Measurements from ENCODE around the gene MSL3. TPM values are rescaled to one million over a fixed set of nuclear protein-coding genes. Genes with fewer than 3 reads are reported as not detected.
A peak's percentile ranks its signal among the peaks of the same experiment; 100 is the strongest.

MSL3 gene, protein sequence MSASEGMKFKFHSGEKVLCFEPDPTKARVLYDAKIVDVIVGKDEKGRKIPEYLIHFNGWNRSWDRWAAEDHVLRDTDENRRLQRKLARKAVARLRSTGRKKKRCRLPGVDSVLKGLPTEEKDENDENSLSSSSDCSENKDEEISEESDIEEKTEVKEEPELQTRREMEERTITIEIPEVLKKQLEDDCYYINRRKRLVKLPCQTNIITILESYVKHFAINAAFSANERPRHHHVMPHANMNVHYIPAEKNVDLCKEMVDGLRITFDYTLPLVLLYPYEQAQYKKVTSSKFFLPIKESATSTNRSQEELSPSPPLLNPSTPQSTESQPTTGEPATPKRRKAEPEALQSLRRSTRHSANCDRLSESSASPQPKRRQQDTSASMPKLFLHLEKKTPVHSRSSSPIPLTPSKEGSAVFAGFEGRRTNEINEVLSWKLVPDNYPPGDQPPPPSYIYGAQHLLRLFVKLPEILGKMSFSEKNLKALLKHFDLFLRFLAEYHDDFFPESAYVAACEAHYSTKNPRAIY
- 10 to 100 TPM; 69.1 to 72.4 TPM for total RNA-seq

DNA sequence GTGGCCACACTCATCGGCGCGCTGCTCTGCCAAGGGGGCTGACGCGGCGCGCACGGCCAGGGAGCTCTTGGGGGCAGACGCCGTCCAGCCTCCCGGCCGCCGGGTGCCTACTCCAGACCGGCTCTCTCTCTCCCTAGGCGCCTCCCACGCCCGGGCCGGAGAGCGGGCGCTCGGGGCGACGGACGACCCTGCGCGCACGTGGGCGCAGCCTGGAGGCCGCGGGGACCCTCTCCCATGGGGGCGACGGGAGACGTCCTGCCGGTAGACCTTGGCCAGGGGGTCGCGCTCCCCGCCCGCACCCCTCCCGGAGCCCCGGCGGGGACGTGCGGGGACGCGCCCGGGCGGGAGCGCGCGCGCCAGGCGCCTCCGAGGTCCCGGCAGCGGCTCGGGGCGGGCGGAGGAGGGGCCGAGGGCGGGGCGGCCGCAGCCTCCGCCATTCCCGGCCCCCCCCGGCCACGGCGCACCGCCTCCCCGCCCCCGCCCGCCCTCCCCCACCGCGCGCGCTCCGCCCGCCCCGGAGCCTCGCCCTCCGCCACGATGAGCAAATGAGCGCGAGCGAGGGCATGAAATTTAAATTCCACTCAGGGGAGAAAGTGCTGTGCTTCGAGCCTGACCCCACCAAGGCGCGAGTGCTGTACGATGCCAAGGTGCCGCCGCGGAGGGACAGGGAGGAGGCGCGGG, at the start of gene MSL3:
MSL3 (plus strand) TSS at position 519 of the 681 bp plus-strand sequence; CDS start at position 546, 27 bp downstream.
- no peaks in the 10 kb centered on the region for H3K27me3 Mint-ChIP-seq (ENCODE audit: low read depth)
- peak; percentile 23 for DNase-seq
- peaks cover 26% of the 10 kb centered on the region for H3K36me3 Mint-ChIP-seq (ENCODE audit: low read depth)
- CTCF ChIA-PET, result interaction anchor here (0.7 to 2.0 kb wide), 4 partner anchors 10 to 17 kb away, joined by 4 to 10 read pairs (median 4); no protein-coding TSS in a partner anchor
- intact Hi-C loops (cut with micrococcal nuclease), result loop anchor here (1.0 kb wide), 1 partner anchor 12 kb away; no protein-coding TSS in a partner anchor
- peak within 1 kb of the TSS; percentile 94 for H3K4me3 Mint-ChIP-seq
- peaks cover 16% of the 10 kb centered on the region for H3K4me1 Mint-ChIP-seq (ENCODE audit: low read depth)
- H3K27ac Mint-ChIP-seq, result peak within 1 kb of the TSS; percentile 100
- H3K9me3 Mint-ChIP-seq, result no peaks in the 10 kb centered on the region

DNA sequence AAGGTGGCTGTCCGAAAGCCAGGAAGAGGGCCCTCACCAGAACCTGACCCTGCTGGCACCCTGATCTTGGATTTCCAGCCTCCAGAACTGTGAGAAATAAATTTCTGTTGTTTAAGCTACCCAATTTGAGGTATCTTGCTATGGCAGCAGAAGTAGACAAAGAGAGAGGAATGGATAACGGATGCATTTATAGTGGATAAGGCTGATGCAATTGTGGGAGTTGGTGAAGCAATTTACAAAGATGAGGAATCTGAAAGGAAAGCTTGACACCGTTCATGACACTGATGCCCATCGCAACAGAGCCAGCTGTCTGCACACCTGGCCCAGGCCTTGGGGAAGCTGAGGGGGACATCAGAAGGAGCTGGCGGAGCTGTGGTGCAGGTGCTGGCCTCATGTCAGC, 35.7 kb upstream of the MSL3 start:
- Mint-ChIP-seq H3K36me3 (ENCODE audit: low read depth) (no peaks in the 10 kb centered on the region), H3K27me3 (ENCODE audit: low read depth) (no peaks in the 10 kb centered on the region), H3K9me3 (no peaks in the 10 kb centered on the region), H3K4me3 (no peak overlapping the region), H3K4me1 (ENCODE audit: low read depth) (no peaks in the 10 kb centered on the region), H3K27ac (no peak overlapping the region)
- intact Hi-C loops (cut with micrococcal nuclease), result loop anchor here (2.0 kb wide), 1 partner anchor 1048 kb away; no protein-coding TSS in a partner anchor
- DNase-seq, result no peak
- CTCF ChIA-PET, result interaction anchor here (0.7 kb wide), 1 partner anchor 65 kb away, joined by 4 read pairs; no protein-coding TSS in a partner anchor

DNA sequence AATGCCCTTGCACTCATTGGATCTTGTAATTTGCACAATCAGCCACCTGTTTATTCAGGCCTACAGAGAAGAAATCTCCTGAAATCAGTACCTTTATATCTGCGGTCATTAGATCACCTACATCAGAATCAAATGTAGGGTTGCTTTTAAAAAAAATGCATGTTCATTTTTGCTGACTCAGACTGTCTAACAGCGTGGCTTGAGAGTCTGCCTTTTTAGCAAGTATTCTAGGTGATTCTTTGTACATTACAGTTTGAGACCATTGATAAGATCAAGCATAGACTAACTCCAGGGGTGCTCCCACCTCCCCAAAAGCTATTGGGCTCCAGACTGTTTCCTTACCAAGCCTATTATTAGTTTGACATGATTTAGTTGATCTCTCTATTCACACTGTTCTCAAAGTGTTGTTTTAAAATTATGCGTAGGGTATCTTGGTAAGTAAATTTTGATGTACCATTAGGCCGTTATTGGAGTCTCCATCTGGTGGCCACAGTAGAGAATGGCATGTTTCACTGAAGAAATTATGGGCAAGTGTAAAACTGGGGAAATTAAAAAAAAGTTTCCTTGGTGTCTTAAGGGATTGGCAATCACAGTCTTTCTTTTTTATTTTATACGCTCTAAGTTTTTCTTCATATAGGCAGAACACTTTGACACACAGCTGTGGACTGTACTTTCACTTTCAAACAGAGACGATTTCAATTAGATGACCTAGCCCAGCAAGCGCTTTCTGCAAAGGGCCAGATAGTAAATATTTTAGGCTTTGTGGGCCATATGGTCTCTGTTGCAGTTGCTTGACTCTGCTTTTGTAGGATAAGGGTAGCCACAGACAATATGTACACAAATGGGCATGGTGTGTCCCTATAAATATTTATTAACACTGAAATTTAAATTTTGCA, 33.7 kb upstream of the MSL3 start:
- Mint-ChIP-seq H3K27me3 (ENCODE audit: low read depth) (no peaks in the 10 kb centered on the region), H3K9me3 (no peaks in the 10 kb centered on the region), H3K27ac (no peak overlapping the region), H3K36me3 (ENCODE audit: low read depth) (no peaks in the 10 kb centered on the region), H3K4me3 (no peak overlapping the region), H3K4me1 (ENCODE audit: low read depth) (no peaks in the 10 kb centered on the region)
- peak; percentile 19 for DNase-seq
- intact Hi-C loops (cut with micrococcal nuclease), result loop anchor here (1.0 kb wide), 4 partner anchors 46 to 580 kb away; no protein-coding TSS in a partner anchor
- CTCF ChIA-PET, result interaction anchor here (0.7 to 1.9 kb wide), 5 partner anchors 50 to 842 kb away, joined by 3 to 6 read pairs (median 4); no protein-coding TSS in a partner anchor

DNA sequence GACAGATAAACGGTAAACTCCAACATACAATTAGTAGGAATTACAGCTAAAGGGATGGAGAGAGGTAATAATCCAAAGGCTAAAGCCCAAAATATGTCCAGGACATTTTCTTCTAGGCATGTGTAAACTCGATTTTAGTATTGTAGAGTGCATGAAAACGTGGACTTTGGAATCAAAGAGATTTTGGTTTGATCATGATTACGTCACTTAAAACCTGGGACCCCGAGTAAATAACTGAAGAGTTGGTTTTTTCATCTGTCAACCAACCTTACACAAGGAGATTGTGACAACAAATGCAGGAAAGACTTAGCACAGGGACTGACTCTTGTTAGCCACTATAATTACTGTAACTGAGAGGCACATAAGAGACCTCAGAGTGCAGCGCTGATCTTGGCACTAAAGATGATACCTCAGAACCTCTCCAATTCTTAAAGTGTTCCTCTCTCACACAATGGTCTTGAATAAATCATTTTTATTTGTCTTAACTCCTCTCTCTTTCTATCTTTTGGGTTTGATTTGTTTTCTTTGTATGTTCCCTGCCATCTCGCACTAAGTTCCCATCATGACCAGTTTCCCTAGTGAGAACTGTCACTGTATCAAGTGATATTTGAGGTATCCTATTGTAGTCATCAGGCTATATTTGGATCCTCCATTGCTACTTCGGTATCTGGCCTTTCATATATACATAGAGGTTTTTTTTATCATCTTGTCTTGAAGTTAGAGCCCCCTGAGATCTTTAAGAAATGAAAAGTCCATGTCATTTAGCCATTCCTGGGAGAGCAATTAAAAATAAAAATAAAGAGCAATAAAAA, 32.2 kb upstream of the MSL3 start:
- intact Hi-C loops (cut with micrococcal nuclease), result no loop called here
- no peaks in the 10 kb centered on the region for H3K27me3 Mint-ChIP-seq (ENCODE audit: low read depth)

GRCh38 chrX:11728556-11728955, 29.5 kb upstream of the MSL3 start:
- CTCF ChIA-PET, result no interaction called here
- Mint-ChIP-seq H3K4me1 (ENCODE audit: low read depth) (no peaks in the 10 kb centered on the region), H3K4me3 (no peak overlapping the region), H3K27me3 (ENCODE audit: low read depth) (no peaks in the 10 kb centered on the region), H3K36me3 (ENCODE audit: low read depth) (no peaks in the 10 kb centered on the region), H3K9me3 (no peaks in the 10 kb centered on the region), H3K27ac (no peak overlapping the region)
- intact Hi-C loops (cut with micrococcal nuclease), result no loop called here
- no peak for DNase-seq

More for the DNA sequence above, 32.2 kb upstream of the MSL3 start:
- DNase-seq, result no peak
- Mint-ChIP-seq H3K4me1 (ENCODE audit: low read depth) (no peaks in the 10 kb centered on the region), H3K9me3 (no peaks in the 10 kb centered on the region), H3K4me3 (no peak overlapping the region), H3K36me3 (ENCODE audit: low read depth) (no peaks in the 10 kb centered on the region), H3K27ac (no peak overlapping the region)
- CTCF ChIA-PET, result interaction anchor here (1.3 to 1.9 kb wide), 2 partner anchors 186 to 190 kb away, joined by 4 to 6 read pairs; no protein-coding TSS in a partner anchor

DNA sequence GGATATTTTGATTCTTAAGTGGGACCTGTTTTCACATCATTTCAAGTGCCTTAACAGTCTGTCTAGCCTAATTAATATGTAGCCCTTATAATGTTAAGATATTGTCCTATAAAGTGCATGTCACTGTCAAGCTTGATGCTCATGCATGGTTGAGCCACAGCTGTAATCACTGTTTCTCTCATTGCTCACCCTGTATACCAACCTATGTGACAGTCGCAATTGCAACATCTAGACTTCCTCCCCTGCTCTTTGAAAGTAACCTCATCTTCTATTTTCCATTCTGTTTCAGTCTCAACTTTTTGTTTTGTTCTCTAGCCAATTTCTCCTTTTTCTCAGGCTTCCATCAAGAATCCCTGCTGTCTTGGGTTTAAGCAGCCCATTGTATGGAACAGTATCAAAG, 24.4 kb upstream of the MSL3 start:
- DNase-seq, result no peak
- H3K36me3 Mint-ChIP-seq (ENCODE audit: low read depth), result no peaks in the 10 kb centered on the region
- intact Hi-C loops (cut with micrococcal nuclease), result no loop called here

GRCh38 chrX:11739776-11740175, 18.3 kb upstream of the MSL3 start:
- no peak for DNase-seq
- H3K4me3 Mint-ChIP-seq, result no peak overlapping the region
- intact Hi-C loops (cut with micrococcal nuclease), result no loop called here
- H3K4me1 Mint-ChIP-seq (ENCODE audit: low read depth), result peaks cover 4% of the 10 kb centered on the region
- no peak overlapping the region for H3K27ac Mint-ChIP-seq
- H3K36me3 Mint-ChIP-seq (ENCODE audit: low read depth), result no peaks in the 10 kb centered on the region
- CTCF ChIA-PET, result interaction anchor here (0.7 to 1.3 kb wide), 2 partner anchors 16 to 24 kb away, joined by 3 read pairs; no protein-coding TSS in a partner anchor
- no peaks in the 10 kb centered on the region for H3K27me3 Mint-ChIP-seq (ENCODE audit: low read depth)
- no peaks in the 10 kb centered on the region for H3K9me3 Mint-ChIP-seq

More for the DNA sequence above, 24.4 kb upstream of the MSL3 start:
- Mint-ChIP-seq H3K27ac (no peak overlapping the region), H3K27me3 (ENCODE audit: low read depth) (no peaks in the 10 kb centered on the region), H3K4me3 (no peak overlapping the region), H3K4me1 (ENCODE audit: low read depth) (no peaks in the 10 kb centered on the region), H3K9me3 (no peaks in the 10 kb centered on the region)
- CTCF ChIA-PET, result no interaction called here

GRCh38 chrX:11740794-11741193, 17.2 kb upstream of the MSL3 start:
- intact Hi-C loops (cut with micrococcal nuclease), result no loop called here
- DNase-seq, result no peak
- no peaks in the 10 kb centered on the region for H3K9me3 Mint-ChIP-seq
- H3K27me3 Mint-ChIP-seq (ENCODE audit: low read depth), result no peaks in the 10 kb centered on the region
- H3K4me1 Mint-ChIP-seq (ENCODE audit: low read depth), result peaks cover 4% of the 10 kb centered on the region
- no peak overlapping the region for H3K27ac Mint-ChIP-seq
- H3K4me3 Mint-ChIP-seq, result no peak overlapping the region
- CTCF ChIA-PET, result no interaction called here
- no peaks in the 10 kb centered on the region for H3K36me3 Mint-ChIP-seq (ENCODE audit: low read depth)

DNA sequence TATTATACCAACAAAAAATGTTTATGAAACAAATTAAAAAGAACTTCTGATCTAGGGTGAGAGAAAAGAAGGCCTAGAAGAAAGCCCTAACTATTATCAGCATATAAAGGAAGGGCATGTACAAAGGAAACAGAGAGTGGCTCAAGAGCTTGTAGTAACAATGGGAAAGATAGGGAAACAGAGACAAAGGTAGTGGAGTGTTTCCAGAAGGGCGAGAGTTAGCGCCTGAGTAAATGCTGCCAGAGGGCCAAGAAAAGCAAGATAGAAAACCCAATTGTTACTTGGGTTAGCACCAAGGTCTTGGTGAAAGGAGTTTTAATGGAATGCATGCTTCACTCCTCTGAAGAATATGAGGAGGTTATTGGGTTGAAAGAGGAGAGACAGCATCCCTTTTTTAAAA, 16.5 kb upstream of the MSL3 start:
- no peak overlapping the region for H3K27ac Mint-ChIP-seq
- intact Hi-C loops (cut with micrococcal nuclease), result no loop called here

GRCh38 chrX:11745881-11746280, 12.2 kb upstream of the MSL3 start:
- H3K4me3 Mint-ChIP-seq, result no peak overlapping the region
- no peaks in the 10 kb centered on the region for H3K36me3 Mint-ChIP-seq (ENCODE audit: low read depth)
- no peaks in the 10 kb centered on the region for H3K27me3 Mint-ChIP-seq (ENCODE audit: low read depth)
- DNase-seq, result no peak
- intact Hi-C loops (cut with micrococcal nuclease), result no loop called here
- no peak overlapping the region for H3K27ac Mint-ChIP-seq
- CTCF ChIA-PET, result no interaction called here
- H3K4me1 Mint-ChIP-seq (ENCODE audit: low read depth), result peaks cover 4% of the 10 kb centered on the region
- no peaks in the 10 kb centered on the region for H3K9me3 Mint-ChIP-seq

More for the DNA sequence above, 16.5 kb upstream of the MSL3 start:
- no peak overlapping the region for H3K4me3 Mint-ChIP-seq
- CTCF ChIA-PET, result no interaction called here
- no peaks in the 10 kb centered on the region for H3K27me3 Mint-ChIP-seq (ENCODE audit: low read depth)
- peaks cover 4% of the 10 kb centered on the region for H3K4me1 Mint-ChIP-seq (ENCODE audit: low read depth)
- H3K9me3 Mint-ChIP-seq, result no peaks in the 10 kb centered on the region
- no peak for DNase-seq
- H3K36me3 Mint-ChIP-seq (ENCODE audit: low read depth), result no peaks in the 10 kb centered on the region

DNA sequence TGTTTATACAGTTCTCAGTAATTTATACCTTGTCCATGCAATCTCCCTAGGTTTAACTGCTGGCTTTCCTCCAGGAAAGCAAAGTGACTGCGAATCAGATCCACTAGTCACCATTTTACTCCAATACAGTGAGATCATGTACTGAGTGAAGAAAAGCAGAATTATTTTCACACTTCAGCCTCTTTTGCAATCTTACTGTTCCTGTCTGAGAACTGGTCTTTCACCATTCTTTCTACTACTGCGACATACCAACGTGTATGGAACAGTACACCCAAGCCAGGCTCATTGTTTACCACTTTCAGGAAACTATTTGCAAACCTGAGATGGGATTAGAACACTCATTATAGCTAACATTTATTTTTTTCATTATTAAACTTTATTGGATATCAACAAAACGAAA, 8.0 kb upstream of the MSL3 start:
- no peak for DNase-seq
- no peaks in the 10 kb centered on the region for H3K36me3 Mint-ChIP-seq (ENCODE audit: low read depth)
- H3K27me3 Mint-ChIP-seq (ENCODE audit: low read depth), result no peaks in the 10 kb centered on the region
- H3K27ac Mint-ChIP-seq, result no peak overlapping the region
- intact Hi-C loops (cut with micrococcal nuclease), result no loop called here
- CTCF ChIA-PET, result no interaction called here
- no peak overlapping the region for H3K4me3 Mint-ChIP-seq
- H3K9me3 Mint-ChIP-seq, result no peaks in the 10 kb centered on the region
- peaks cover 6% of the 10 kb centered on the region for H3K4me1 Mint-ChIP-seq (ENCODE audit: low read depth)

All from activated naive CD4-positive, alpha-beta T cell treated with anti-CD3 and anti-CD28 coated beads for 36 hours (primary cell).